Measurements from ENCODE around the gene HOXA3. TPM values are rescaled to one million over a fixed set of nuclear protein-coding genes. Genes with fewer than 3 reads are reported as not detected.

The HOXA3 gene
- total RNA-seq, 1 experiment from 2014 or later: 30.2 TPM

GRCh38 chr7:27146491-27147198 lies 5.7 kb downstream of the HOXA3 start:
- TF ChIP-seq TCF7L2 (IDR thresholded peaks at IDR 0.05; ENCODE audit: low read depth, low read length) (no peak), REST (IDR thresholded peaks at IDR 0.05; ENCODE audit: insufficient read depth in 1 of 2, low read depth in 2 of 2, low read length in 1 of 2) (no peak), CTCF (IDR thresholded peaks at IDR 0.05) (no peak), POLR2AphosphoS5 (IDR thresholded peaks at IDR 0.05; ENCODE audit: low read depth, low read length) (no peak), SIN3A (IDR thresholded peaks at IDR 0.05; ENCODE audit: borderline replicate concordance, insufficient read depth, low read depth, low read length) (no peak)
- intact Hi-C loops (cut with micrococcal nuclease; ENCODE audit: unreplicated experiment) (no loop called here), in situ Hi-C loops (cut with HindIII; ENCODE audit: low pct_unique_long_range_greater_than_20kb, low sequenced_read_pairs) (no loop called here)
- Histone ChIP-seq H3K9me3 (ENCODE audit: control insufficient read depth, insufficient read depth, low read depth, low read length) (no peaks in the 10 kb centered on the region), H3K4me3 (ENCODE audit: low read depth in 2 of 2, low read length in 2 of 2) (no peak overlapping the region), H3K4me1 (ENCODE audit: control insufficient read depth, insufficient read depth, low read length) (peaks cover 25% of the 10 kb centered on the region), H3K27me3 (ENCODE audit: control insufficient read depth, insufficient read depth, low read length) (no peaks in the 10 kb centered on the region), H3K36me3 (ENCODE audit: control insufficient read depth, insufficient read depth, low read length) (no peaks in the 10 kb centered on the region), H3K27ac (ENCODE audit: low read length) (no peak overlapping the region)
- POLR2A ChIA-PET: no interaction called here
- no TSS peak for BruUV-seq (replicated peaks)
- CTCF ChIA-PET: no interaction called here
- DNase-seq (ENCODE audit: low read depth, low spot score) (no peak), ATAC-seq (no peak)

- H3K27me3 ChIP-seq (ENCODE audit: control insufficient read depth, insufficient read depth, low read length): no peaks in the 10 kb centered on the region
- H3K27ac ChIP-seq (ENCODE audit: low read length): no peak overlapping the region
- in situ Hi-C loops (cut with HindIII; ENCODE audit: low pct_unique_long_range_greater_than_20kb, low sequenced_read_pairs) (no loop called here), intact Hi-C loops (cut with micrococcal nuclease; ENCODE audit: unreplicated experiment) (no loop called here)
- no peak for ATAC-seq
- ChIA-PET CTCF (interaction anchor here (0.6 kb wide), 1 partner anchor 464 kb away, joined by 3 read pairs; no protein-coding TSS in a partner anchor), POLR2A (interaction anchor here (0.6 kb wide), 1 partner anchor 343 kb away, joined by 3 read pairs; no protein-coding TSS in a partner anchor)
- H3K36me3 ChIP-seq (ENCODE audit: control insufficient read depth, insufficient read depth, low read length): no peaks in the 10 kb centered on the region
- TF ChIP-seq SIN3A (IDR thresholded peaks at IDR 0.05; ENCODE audit: borderline replicate concordance, insufficient read depth, low read depth, low read length) (no peak), POLR2AphosphoS5 (IDR thresholded peaks at IDR 0.05; ENCODE audit: low read depth, low read length) (no peak), REST (IDR thresholded peaks at IDR 0.05; ENCODE audit: insufficient read depth in 1 of 2, low read depth in 2 of 2, low read length in 1 of 2) (no peak), TCF7L2 (IDR thresholded peaks at IDR 0.05; ENCODE audit: low read depth, low read length) (no peak)
- BruUV-seq (replicated peaks): no TSS peak
- peaks cover 30% of the 10 kb centered on the region for H3K4me1 ChIP-seq (ENCODE audit: control insufficient read depth, insufficient read depth, low read length)
- no peaks in the 10 kb centered on the region for H3K9me3 ChIP-seq (ENCODE audit: control insufficient read depth, insufficient read depth, low read depth, low read length)
- no peak overlapping the region for H3K4me3 ChIP-seq (ENCODE audit: low read depth in 2 of 2, low read length in 2 of 2)
- no peak for DNase-seq (ENCODE audit: low read depth, low spot score)
Measured at GRCh38 chr7:27145914-27146412, 6.4 kb downstream of the HOXA3 start.
